HG03439 (cell line): Measurements from ENCODE around the gene GRIFIN.

Experiments
- ATAC-seq: cut with Tn5 transposase; IDR thresholded peaks from one replicate; pipeline ENCODE4 v1.9.1; 2021; ENCODE audit warnings: mild to moderate bottlenecking, moderate library complexity; ENCODE audit not compliant: unreplicated experiment

Gene GRIFIN

DNA sequence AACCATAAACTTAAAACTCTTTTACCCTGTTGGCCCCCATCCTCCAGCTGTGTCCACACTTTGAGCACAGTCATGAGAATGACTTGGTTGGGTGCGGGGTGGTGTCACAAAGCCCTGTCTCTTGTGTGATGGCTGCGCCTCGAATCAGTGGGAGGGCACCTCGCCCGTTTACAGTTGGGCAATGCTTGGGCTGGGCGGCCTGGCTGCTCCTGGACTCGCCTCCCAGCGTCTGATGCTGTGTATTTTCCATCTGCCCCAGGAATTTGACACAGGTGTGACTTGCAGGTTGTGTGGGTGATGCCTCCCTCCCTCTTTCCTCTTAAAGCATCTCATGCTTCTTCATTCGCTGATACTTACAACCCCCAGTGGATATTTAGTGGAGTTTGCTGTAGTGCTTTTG, 39.1 kb downstream of the GRIFIN start:
- no peak for ATAC-seq

DNA sequence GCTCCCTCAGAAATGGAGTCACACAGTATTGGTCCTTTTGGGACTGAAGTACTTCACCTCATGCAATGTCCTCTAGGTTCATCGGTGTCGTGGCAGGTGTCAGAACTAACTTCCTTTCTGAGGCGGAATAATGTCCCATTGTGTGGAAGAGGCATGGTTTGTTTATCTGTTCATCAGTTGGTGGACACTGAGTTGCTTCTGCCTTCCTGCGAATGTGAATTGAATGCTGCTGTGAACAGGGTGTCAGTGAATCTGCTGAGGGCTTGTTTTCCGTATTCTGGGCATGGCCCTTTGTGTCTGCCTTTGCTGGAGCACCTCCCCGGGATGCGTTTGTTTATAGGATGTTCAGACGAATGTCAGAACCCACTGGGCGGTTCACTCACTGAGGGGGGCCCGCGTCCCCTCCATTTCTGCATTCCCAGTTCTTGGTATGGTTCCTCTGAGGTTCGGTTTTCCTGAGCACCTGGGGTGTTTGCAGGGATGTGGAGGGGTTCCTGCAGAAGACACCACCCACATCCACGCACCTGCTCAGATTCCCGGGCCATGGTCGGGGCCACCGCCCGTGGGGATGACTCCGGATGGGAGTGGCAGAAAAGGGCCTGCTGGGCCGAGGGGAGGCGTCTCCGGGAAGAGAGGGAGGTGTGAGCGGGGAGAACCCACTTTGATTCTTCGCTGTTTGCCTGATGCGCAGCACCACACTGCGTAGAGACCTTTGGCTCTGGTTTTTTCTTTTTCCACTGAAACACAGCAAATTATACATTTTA, 39.7 kb downstream of the GRIFIN start:
- ATAC-seq, result no peak

DNA sequence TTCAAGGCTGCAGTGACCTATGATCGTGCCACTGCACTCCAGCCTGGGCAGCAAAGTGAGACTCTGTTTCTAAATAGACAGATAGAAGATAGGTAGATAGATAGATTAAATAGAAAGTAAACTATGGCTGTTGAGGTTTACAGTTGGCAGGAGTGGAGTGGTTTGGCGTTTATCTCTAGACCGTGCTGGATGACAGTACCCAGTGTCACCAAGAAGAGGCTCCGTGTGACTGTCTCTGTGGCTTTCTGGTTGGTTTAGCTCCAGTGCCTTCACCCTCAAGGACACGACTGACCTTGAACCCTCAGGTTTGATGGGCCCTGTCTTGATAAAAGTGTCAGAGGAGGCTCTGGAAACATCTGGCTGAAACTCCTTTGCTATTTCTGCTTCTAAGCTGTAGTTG, 41.1 kb downstream of the GRIFIN start:
- ATAC-seq, result no peak

DNA sequence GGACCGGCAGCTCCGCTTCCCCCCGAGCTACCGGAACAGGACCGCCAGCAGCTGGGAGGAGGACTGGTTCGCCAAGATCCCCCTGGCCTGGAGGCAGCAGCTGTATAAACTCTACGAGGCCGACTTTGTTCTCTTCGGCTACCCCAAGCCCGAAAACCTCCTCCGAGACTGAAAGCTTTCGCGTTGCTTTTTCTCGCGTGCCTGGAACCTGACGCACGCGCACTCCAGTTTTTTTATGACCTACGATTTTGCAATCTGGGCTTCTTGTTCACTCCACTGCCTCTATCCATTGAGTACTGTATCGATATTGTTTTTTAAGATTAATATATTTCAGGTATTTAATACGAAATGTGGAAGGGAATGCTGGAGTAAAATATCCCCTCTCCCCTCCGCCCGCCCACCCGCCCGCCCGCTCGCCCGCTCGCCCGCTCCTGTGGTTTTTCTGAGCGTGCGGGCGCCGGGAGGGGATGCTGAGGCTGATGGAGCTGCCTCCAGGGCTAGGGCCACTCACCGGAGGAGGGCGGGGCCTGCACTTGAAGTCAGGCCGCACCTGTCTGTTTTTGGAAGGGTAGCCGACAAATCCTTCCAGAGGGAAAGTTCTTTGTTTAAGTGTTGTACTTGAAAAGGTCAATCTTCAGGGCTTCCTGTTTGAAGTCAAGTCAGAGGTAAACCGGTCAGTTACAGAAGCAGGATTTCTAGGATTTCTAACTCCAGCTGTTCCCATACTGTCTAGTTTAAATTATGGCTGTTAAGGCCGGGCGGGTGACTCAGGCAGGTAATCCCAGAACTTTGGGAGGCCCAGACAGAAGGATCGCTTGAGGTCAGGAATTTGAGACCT, 42.3 kb downstream of the GRIFIN start:
- no peak for ATAC-seq

DNA sequence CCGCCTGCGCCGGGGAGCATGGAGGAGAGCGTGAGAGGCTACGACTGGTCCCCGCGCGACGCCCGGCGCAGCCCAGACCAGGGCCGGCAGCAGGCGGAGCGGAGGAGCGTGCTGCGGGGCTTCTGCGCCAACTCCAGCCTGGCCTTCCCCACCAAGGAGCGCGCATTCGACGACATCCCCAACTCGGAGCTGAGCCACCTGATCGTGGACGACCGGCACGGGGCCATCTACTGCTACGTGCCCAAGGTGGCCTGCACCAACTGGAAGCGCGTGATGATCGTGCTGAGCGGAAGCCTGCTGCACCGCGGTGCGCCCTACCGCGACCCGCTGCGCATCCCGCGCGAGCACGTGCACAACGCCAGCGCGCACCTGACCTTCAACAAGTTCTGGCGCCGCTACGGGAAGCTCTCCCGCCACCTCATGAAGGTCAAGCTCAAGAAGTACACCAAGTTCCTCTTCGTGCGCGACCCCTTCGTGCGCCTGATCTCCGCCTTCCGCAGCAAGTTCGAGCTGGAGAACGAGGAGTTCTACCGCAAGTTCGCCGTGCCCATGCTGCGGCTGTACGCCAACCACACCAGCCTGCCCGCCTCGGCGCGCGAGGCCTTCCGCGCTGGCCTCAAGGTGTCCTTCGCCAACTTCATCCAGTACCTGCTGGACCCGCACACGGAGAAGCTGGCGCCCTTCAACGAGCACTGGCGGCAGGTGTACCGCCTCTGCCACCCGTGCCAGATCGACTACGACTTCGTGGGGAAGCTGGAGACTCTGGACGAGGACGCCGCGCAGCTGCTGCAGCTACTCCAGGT, 43.1 kb downstream of the GRIFIN start:
- no peak for ATAC-seq

DNA sequence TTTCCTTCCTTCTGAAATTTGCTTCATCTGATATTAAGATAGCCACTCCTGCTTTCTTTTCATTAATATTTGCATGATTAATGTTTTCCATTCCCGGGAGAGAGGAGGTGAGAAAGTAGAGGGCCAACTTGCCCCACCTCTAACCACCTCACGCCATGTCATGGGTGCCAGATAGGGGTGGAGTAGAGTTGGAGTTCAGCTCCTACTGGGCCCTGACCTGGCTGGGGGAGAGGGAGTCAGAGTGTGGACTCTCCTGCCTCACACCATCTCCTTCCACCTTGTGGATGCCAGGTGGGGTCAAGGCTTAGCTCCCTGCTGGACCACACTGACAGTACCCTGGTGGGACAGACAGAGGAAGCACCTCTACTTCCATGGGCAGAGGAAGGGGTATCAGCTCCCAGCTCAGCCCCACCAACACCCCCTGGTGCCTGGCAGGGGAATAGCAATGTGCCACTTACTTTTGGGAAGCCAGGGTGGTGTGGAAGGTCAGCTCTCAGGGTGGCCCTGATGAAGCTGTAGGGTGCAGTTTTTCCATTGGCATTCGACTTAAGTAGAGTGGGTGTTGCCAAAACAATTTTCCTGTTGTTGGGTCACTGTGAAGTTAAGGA, 44.8 kb downstream of the GRIFIN start:
- ATAC-seq, result no peak

DNA sequence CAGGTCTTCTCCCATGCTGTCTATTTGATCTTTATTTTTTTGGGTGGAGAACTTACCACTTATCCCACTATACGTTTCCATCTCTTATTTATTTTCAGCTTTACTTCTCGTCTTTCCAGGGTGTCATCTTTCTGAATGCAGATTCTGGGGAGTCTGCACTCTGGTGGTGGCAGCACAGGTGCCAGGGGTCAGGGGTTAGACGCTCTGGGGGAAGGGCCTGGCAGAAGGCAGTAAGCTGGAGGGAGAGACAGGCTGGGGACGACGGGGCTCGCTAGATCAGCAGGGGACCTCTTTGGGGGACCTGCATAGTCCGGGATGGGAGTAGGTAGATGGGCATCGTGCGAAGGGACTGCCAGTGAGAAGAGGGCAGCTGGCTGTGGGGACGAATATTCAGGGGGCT, 50.4 kb downstream of the GRIFIN start:
- no peak for ATAC-seq
